DMS 273 (cell line): ENCODE measurements around the gene POU2AF1.

ENCODE experiments used
- DNase-seq: peaks from one replicate; lab custom pipeline; 2025; ENCODE audit not compliant: unreplicated experiment; lab: John Stamatoyannopoulos, UW

The POU2AF1 gene

DNA sequence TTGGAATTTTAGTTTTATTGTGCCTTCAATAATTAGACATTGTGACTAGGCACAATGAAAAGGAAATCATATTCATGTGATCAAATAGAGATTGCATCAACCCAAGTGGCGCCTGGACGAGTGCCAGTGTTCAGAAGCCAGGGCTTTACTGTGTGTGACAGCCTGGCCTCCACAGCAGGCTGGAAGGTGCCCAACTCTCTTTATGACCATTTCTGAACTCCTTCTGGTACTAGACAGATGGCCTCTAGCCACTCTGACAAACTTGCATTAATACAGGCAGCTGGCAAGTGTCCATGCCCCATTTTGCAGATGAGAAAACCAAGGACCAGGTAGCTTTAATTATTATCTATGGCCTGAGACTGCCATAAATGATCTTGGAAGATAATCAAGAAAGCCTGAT, 8.3 kb upstream of the POU2AF1 start:
- DNase-seq: peak; percentile 96

DNA sequence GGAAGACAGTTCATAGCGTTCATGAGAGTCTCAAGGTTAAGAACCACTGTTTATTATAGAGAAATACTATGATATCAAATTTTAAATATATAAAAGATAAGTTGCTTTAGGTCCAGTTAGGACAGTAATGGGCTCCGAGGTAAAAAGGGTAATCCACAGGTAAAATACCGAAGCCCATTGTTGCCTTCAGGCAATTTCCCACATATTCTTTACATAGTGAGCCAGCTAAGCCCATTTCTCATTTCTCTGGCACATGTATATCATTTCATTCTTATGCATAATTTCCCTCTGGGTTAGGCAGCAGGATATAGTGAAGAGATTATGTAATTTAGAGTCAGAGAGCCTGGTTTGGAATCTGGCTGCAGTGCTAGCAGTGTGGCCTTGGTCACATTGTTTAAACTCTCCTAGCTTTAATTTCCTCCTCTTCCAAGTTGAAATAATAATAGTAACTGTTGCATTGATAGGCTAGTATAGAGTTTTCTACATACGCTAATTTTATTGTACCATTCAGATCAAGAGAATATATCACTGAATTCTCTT, 7.6 kb upstream of the POU2AF1 start:
- no peak for DNase-seq

DNA sequence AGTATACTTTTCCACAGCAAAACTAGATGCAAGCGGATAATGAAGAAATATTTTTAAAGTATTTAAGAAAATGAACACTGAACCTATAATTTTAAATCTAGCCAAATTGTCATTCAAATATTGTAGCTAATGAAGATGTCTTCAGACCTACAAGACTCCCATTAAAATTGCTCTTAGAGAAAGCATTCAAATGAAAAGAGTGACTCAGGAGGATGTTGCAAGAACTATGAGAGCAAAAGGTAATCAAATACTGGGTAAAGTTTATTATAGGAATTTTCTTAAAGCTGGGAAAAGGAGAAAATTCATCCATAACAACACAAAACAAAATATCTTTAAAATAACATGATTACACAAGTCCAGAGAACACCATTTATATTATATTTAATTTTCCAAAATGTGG, 5.4 kb upstream of the POU2AF1 start:
- no peak for DNase-seq

DNA sequence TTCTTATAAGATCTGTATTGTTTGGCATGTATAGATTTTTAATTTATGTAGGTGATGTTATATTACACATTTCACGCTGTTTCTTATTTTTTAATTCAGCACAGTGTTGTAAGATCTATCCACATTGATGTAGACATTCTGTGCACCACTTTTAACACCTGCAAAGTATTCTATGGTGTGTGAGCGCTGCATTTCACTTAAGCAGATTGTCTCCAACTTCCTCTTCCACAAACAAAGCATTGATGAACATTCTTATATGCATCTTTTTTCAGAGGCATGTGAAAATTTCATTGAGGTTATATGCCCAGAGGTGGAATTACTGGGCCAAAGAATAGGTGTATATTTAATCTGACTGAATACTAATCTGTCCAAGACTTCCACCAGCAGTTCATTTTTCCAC, 3.4 kb upstream of the POU2AF1 start:
- DNase-seq: no peak

DNA sequence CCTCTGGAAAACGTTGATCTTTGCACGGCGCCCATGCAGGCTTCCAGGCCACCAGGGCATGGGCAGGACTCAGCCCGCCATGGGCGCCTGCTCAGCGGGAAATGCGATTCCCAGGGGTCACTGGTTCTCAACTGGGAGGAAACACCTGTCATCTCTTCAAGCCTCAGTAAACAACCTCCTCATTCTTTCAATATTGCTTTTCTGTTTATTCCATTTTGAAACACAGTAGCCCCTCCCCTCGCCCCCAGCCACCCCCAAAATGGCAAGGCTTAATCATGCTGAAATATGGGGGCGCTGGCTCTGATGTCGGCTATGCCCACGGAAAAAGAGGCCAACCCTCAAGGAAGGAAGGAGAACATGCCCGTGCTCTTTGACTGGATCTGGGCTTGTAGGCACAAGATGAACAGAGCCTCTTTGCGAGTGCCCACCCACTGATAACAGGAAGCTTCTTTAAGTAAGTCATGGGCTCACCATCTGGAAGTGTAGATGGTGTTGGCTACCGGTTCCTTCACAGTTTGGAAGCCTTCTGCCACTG, 594 bp upstream of the POU2AF1 start:
- peak; percentile 45 for DNase-seq

DNA sequence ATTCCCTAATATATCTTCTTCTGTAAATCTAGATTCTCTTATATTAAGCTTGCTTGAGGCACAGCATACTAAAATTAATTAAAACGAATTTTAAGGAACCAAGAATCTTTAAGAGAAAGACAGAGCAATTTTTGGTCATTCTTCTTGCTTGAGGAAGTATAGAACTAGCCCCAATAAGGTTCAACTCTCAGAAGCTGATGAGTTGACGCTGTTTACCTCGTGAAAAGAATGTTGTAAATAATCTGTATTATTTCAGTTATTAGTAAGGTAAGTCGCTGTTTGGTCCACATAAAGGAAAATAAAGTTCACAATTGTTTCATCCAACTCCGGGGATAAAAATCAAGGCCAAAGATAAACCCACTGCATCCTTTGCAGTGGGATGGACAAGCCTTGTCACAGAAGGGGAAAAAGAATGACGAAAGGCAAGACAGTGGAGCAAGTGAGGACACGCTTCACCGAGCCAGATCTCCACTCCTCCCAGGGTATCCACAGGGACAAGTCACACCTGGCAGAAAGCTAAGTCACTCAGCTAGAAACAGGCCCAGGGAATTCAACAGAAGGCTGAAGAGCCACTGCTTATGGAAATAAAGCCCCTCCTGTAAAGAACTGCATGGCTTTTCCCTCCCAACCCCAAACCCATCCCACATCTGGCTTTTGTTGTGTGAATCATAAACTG, 752 bp downstream of the POU2AF1 start:
- DNase-seq: no peak

DNA sequence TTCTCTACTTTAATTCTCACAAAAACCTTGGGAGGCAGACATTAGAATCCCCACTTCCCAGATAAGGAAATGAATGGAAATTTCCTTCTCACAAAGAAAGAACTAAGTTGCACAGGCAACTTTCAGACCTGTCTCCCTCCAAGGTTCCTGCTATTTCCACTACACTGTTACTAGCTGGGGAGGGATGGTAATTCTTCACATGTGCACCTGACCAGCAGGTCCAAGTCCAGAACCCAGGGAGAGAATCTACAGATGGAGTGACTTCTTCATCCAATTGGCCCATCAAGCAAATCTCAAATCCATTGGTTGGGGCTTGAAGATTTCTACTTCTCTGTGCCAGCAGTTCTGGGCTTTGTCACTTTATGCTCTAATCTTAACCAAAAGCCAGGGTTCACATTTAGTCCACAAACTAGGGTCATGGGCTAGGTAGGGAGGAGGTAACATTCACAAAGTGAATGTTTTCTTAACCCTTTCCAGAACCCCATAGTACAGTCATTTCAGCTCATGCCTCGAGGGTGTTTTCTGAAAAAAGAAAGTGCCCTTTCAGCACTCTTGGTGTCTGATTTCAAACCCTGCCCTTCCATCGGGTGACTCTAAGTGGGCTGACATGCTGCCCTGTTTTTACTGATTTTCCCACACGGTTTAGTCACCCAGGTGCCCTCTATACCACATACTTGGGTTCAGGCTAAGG, 2.7 kb downstream of the POU2AF1 start:
- no peak for DNase-seq

DNA sequence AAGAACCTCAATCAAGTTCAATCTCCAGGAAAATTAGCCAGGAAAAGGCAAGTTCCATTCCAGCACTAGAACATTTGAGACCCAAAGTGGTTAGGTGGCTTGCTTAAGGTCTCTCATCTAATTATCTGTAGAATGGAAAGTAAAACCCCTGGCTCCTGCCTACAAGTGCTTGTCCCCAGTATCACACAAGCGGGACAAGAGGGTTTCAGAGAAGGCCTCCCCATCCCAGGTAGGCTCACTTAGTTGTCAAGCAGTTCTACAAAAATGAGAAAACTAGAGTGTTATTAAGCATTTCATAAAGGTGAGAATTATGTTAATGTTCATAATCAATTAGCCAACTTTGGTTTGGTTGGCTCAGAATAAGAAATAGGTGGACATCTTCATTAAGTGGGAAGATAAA, 5.5 kb downstream of the POU2AF1 start:
- no peak for DNase-seq

DNA sequence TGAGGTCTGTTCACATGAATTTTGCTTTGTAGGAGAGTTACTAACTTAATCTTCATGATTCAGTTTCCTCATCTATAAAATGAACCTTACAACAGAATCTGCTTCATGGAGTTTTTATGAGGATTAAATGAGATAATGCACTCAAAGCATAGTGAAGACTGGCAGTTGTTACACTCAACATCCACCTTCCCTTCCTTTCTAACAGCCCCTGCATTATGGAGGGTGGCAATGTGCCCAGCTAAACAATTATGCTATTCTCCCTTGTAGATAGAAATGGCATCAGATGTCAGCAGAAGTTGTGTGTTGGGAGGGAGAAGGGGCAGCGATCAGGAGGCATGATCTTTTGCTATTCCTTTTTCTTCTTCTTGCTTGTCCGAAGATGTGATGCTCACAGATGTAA, 6.5 kb downstream of the POU2AF1 start:
- peak; percentile 72 for DNase-seq

DNA sequence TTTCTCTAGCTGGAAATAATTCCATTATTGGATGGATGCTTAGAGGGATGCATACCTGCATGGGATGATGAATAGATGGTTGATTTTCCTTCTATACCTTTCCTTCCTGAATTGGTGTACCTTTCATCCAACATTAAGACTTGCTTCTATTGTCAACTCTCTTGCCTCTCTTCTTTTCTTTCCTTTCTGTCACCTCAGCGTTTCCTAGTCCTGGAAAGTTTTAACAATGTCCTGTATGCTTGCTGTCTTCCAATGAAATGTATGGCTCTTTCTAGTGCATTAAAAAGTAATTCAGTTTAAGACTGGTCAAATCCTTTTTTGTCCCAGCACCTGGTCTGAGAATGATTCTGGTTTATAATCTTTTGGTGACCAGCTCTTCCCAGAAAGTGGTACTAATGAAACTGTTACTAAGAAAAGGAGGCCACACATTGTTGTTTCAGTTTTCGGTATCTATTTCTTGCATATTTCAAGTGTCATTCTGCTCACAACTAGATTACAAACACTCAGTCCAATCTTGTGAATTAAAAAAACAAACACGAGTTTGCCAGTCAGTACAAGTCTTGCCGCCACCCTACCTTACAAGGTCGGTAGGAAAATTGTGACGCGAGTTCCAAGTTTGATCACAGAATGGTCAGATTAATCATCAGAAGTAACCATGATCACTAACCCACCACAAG, 8.0 kb downstream of the POU2AF1 start:
- DNase-seq: no peak

DNA sequence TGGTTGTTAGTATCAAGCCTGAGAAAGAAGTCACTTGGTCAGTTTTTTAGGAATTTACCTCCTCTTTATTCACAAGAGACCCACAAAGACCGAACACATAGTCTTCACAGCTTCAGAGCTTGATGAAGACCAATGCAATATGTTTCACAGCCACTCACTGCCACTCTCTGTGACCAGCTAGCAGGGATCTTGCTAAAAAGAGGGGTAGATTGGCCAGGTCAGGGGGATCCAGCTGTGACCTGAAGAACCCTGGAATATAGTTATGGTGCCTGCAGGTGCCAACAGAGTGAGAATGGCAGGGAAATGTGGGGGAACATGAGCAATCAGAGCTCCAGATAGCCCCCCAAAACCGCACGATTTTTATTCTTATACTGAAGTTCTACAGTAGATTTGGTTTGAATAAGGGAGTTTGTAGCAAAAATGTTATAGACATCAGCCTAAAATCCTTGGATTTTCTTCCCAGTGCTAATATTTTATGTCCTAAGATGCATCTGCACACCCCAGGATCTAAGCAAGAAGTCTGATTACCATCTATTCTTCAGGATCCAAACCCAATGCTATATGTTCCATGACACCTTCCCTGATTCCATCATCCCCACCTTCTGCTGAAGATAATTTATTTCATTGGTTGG, 8.7 kb downstream of the POU2AF1 start:
- no peak for DNase-seq

DNA sequence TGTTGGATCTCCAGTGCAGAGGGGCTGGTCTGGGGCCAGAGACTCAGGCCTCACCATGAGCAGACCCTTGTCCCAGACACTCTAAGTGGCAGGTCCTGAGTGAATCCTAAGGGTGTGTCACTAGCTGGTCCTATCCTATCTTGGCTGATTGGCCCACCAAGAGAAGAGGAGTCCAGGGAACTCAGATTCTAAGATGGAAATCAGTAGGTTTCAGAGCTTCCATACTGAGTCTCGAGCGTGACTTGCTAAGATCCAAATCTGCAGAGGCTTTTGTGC, 10.9 kb downstream of the POU2AF1 start:
- no peak for DNase-seq

DNA sequence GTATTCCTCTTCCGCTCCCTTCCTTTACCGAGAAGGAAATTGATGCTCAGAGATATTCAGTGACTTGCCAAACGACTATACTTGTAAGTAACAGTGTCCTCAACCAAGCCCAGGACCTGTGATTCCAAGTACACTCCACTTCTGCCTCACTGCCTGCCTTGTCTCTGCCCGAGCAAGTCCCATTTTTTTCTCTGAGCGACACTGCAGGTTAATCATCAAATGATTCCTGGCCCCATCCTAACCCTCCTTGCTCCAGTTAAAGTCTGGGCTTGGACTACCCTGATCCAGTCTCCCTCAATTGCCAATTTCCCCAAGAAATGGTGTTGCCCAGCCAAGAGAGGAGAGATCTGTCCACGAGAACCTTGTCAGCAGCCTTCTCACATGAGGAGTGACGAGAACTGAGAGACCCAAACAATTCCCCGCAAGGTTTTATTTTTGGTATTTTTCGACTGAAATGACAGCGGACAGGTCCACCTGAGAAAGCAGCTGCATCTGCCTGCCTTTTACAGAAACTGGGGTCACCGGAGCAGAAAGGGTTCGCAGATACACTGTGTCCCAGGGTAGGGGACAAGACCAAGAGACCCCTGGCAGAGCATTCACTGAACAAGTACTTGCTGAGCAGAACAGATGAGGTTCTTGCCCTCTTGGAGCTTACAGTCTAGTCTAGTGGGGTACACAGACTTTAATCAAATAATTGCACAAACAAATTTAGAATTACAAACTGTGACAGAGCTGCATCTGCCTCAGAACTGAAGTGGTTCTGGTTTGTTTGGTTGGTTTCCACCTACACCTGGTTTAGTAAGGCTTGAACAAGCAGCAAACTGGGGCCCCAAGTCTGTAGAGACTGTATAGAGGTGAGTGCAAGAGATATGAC, 11.4 kb downstream of the POU2AF1 start:
- no peak for DNase-seq

DNA sequence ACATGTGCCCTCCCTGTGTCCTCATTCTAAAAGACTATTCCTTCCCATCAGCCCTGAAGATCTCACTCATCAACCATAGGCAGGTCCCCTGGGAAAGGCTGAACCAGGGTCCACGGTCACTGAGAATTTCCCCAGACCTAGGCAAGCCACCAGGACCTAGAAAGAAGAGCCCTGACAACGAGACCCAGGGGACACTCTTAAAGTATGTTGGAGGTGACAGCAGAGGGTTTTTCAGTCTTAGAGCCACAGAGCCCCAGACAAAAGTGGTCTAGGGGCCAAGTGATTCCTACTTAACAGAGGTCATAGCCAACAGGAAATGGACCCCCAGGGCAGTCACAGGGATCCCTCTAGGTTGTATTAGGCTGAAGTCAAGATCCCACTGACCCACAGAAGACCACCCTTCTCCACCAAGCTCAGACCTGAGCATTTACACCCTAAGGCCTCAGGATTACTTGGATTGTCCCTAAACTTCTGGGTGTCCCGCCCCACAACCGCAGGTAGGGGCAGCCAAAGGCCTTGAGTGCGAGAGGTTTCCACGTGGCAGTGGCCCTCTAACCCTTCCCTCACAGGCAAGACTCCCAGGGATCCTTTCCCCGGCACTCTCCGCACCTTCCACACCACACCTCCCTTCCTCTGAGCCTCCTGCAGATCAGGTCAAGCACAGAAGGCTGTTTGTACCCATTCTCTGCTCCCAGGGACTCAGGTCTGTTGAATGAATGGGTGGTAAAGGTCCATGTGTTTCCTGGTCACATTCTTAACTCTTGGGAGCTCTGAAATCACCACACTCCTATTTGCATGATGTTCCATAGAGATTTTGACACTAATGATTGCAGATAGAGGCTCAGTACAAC, 12.3 kb downstream of the POU2AF1 start:
- DNase-seq: no peak

DNA sequence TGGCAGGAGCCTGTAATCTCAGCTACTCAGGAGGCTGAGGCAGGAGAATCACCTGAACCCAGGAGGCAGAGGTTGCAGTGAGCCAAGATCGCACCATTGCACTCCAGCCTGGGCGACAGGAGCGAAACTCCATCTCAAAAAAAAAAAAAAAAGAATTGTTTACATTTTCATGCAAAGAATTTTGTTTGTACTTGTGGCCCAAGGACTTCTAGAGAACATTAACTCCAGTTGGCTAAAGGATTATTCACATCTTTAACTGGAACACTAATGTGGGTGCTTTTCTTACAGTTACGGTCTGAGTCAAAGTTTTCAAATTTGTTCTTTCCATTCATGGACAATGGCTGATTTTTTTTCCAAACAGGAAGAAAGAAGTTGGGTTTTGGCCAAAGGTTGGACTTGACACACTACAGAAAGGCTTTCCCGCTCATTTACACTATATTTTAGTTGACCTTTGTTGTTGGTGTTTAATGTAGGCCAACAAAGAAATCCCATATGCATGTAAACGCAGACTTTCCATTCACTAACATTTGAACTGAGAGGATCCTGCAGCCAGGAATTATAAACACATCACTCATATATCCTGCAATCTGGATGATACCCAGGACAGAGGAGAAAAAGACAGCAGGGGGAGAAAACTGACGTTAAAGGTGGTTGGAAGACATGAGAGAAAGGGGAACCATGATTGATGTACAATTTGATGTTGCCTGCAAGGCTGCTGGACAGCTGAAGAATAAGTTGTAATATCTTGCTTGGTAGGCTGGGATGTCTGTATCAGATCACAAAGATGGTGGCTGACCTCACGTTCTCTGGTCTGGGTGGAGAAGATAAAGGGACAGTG, 13.1 kb downstream of the POU2AF1 start:
- no peak for DNase-seq

DNA sequence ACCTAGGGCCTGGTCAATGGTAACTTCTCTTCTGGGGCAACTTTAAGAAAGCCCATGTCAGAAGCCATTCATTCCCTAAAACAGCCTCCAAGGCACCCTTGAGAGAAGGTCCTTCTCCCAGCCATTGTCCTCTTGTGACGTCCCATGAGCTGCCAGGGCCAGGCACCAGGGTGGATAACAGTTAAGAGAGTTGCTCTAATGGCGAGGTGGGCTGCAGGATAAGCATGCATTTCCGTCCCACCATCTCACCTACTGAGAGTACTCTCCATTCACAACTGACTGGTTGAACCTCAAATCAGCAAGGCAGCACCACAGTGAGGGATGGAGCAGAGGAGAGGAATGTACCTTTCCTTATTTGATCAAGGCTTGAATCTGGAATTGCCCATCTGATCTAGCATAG, 14.6 kb downstream of the POU2AF1 start:
- DNase-seq: no peak

DNA sequence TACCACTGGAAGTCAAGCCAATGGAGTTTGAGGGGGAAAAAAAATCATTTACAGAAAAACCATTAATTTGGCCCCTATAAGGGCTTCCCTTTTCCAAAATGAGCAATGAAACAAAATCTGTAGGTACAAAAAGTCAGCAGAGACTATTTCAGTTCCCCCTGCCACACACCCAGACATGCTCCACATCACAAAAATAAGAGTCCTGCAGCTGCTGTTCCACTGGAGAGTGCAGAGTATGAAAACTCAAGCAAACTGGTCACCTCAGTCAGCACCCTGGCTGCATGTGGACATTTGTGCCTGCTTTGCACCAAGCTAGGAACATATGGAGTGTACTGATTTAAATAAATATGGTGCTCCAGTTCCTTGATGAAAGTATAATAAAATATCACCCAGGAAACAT, 15.1 kb downstream of the POU2AF1 start:
- DNase-seq: no peak

DNA sequence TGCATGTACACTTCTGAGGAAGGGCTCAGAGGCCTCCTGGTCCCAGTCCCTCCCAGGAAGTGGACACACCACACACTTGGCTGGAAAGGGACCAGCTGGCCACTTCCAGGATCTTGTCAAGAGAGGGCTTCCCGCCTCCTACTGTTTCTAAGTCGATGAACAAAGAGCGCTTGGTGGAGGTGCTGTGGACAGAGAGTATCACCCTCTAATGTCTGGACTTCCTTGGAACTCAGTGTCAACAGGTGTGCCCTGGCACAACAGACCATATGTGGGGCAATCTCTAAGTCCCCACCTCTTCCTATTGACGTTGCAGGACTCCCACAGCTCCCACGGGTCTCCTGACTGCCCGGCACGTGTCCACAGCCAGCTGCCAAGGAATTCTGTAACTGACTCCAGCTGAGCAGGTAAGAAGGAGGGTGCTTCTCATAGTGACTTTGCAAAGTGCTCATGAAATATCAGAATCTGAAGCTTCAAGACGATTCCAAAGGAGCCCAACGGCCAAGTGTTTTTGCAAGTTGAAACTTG, 16.1 kb downstream of the POU2AF1 start:
- DNase-seq: peak; percentile 8

DNA sequence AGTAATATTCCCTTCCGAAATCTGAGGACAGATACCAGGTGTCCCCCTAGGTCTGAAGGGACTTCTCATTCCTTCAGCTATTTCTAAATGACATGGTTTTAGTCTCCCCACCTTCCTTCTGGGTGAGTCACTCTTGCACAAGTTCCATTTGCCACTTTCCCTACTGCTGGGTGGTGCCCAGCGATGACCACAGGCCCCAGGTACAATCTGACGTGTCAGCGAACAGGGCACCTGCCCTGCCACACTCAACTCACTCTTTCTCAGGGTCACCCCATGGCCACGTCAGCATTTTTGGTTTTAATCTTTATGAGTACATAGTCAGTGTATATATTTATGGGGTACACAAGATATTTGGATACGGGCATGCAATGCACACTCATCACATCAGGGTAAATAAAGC, 17.2 kb downstream of the POU2AF1 start:
- DNase-seq: no peak
